GM23248 (cell line): ENCODE results near the gene AHSA1. TPM values are rescaled to one million over a fixed set of nuclear protein-coding genes. Genes with fewer than 3 reads are reported as not detected.
A peak's percentile ranks its signal among the peaks of the same experiment; 100 is the strongest.

ENCODE experiments used
- DNase-seq: peaks from one replicate; pipeline ENCODE4 v3.0.0-alpha.2; 2015
- H2AFZ ChIP-seq: fragments of 200-600 bp; sonication (generic); 2 replicates; pipeline ENCODE4 v1.6.1; 2016; ENCODE audit warnings: antibody characterized with exemption
- H3F3A ChIP-seq: fragments of 200-600 bp; sonication (generic); 2 replicates; pipeline ENCODE4 v1.6.1; 2016; ENCODE audit warnings: mild to moderate bottlenecking, antibody characterized with exemption, mixed run types; ENCODE audit not compliant: insufficient read depth
- H3K27ac ChIP-seq: fragments of 200-600 bp; sonication (generic); 2 replicates; pipeline ENCODE4 v1.5.1; 2016; ENCODE audit warnings: mild to moderate bottlenecking
- H3K27me3 ChIP-seq: fragments of 200-600 bp; sonication (generic); replicated peaks from 2 replicates; pipeline ENCODE4 v1.6.1; 2016; ENCODE audit warnings: mild to moderate bottlenecking; ENCODE audit not compliant: insufficient read depth
- H3K36me3 ChIP-seq: fragments of 200-600 bp; sonication (generic); 2 replicates; pipeline ENCODE4 v1.6.1; 2016; ENCODE audit warnings: low read depth, mild to moderate bottlenecking
- H3K4me1 ChIP-seq: fragments of 200-600 bp; sonication (generic); 2 replicates; pipeline ENCODE4 v1.6.1; 2016; ENCODE audit warnings: mild to moderate bottlenecking; ENCODE audit not compliant: insufficient read depth
- H3K4me2 ChIP-seq: fragments of 200-600 bp; sonication (generic); one replicate; pipeline ENCODE4 v1.6.1; 2016; ENCODE audit warnings: mild to moderate bottlenecking; ENCODE audit not compliant: unreplicated experiment
- H3K4me3 ChIP-seq: fragments of 200-600 bp; sonication (generic); 2 replicates; pipeline ENCODE4 v1.5.1; 2016; ENCODE audit warnings: mild to moderate bottlenecking
- H3K79me2 ChIP-seq: fragments of 200-600 bp; sonication (generic); 2 replicates; pipeline ENCODE4 v1.6.1; 2016; ENCODE audit warnings: mild to moderate bottlenecking; ENCODE audit not compliant: insufficient read depth
- H3K9ac ChIP-seq: fragments of 200-600 bp; sonication (generic); 2 replicates; pipeline ENCODE4 v1.6.1; 2016; ENCODE audit warnings: mild to moderate bottlenecking
- H3K9me2 ChIP-seq: fragments of 200-600 bp; sonication (generic); 2 replicates; pipeline ENCODE4 v1.6.1; 2016; ENCODE audit warnings: mixed run types, mild to moderate bottlenecking, moderate library complexity; ENCODE audit not compliant: insufficient read depth
- H3K9me3 ChIP-seq: fragments of 200-600 bp; sonication (generic); one replicate; pipeline ENCODE4 v1.6.1; 2017; ENCODE audit warnings: low read depth
- H4K20me1 ChIP-seq: fragments of 200-600 bp; sonication (generic); 2 replicates; pipeline ENCODE4 v1.6.0; 2016; ENCODE audit not compliant: insufficient read depth
- EZH2 ChIP-seq: fragments of 200-600 bp; sonication (generic); IDR thresholded peaks from 2 replicates; pipeline ENCODE4 v1.6.1; 2018; ENCODE audit warnings: antibody characterized with exemption, mild to moderate bottlenecking; ENCODE audit not compliant: insufficient read depth, poor library complexity, severe bottlenecking
- EZH2phosphoT487 ChIP-seq: fragments of 200-600 bp; sonication (generic); IDR thresholded peaks from 2 replicates; pipeline ENCODE4 v1.6.1; 2018; ENCODE audit warnings: antibody characterized with exemption, moderate library complexity, mild to moderate bottlenecking, low read depth; ENCODE audit not compliant: insufficient read depth
- WGBS, 2 experiments: methylation state at CpG; one replicate each; pipeline ENCODE4 v1.1.6; 2015 to 2017; ENCODE audit warnings: low lambda C conversion rate in 2 of 2, low coverage in 1 of 2; ENCODE audit errors: missing lambda C conversion rate in 2 of 2; 5-methylcytosine and 5-hydroxymethylcytosine counted together
- in situ Hi-C: fragments of 300-500 bp; cut with MboI; formaldehyde crosslinking; loops from 2 replicates; pipeline ENCODE4 v1.15.0; 2020
- polyA plus RNA-seq: library from polyadenylated mRNA; unstranded; fragments of >200 nt; fragmentation: Nextera tagmentation; extraction: Ambion mirVana; gene quantifications from 2 replicates; pipeline ENCODE4 v1.2.1, GENCODE V29; 2016
- total RNA-seq: library from RNA; depleted of rRNA; stranded (reverse); fragments of >200 nt; shearing (Covaris generic); gene quantifications from 2 replicates; pipeline ENCODE4 v1.2.3, GENCODE V29; 2014

Gene AHSA1
- total and polyA plus RNA-seq, 2 experiments from 2014 or later = 122 to 130 TPM

GRCh38 chr14:77455966-77456640 lies 1.8 kb upstream of the AHSA1 start:
- Histone ChIP-seq H3K4me2 (peak overlapping the region; percentile 89), H3K9ac (peak overlapping the region; percentile 89), H3K4me1 (peaks cover 13% of the 10 kb centered on the region), H3K9me2 (no peaks in the 10 kb centered on the region), H4K20me1 (peaks cover 8% of the 10 kb centered on the region), H3K9me3 (no peaks in the 10 kb centered on the region), H3K27me3 (no peaks in the 10 kb centered on the region), H3F3A (no peaks in the 10 kb centered on the region), H3K4me3 (peak overlapping the region; percentile 99), H3K79me2 (peaks cover 69% of the 10 kb centered on the region), H3K36me3 (peaks cover 21% of the 10 kb centered on the region), H2AFZ (peak overlapping the region; percentile 96; the same call in 1 of the 2 replicates), H3K27ac (no peak overlapping the region)
- DNase-seq = no peak
- WGBS, 2 experiments = 50 to 51% methylated on average over 2 of the region's 2 CpGs
- TF ChIP-seq EZH2phosphoT487 = no peak
- in situ Hi-C loops = no loop called here

- Histone ChIP-seq H3K36me3 (peaks cover 18% of the 10 kb centered on the region; the same call in 1 of the 2 replicates), H3K4me1 (peaks cover 13% of the 10 kb centered on the region), H3K4me3 (peak overlapping the region; percentile 99), H3K9me2 (no peaks in the 10 kb centered on the region), H4K20me1 (peaks cover 5% of the 10 kb centered on the region), H3K9ac (peak overlapping the region; percentile 89), H3K9me3 (no peaks in the 10 kb centered on the region), H3K4me2 (peak overlapping the region; percentile 89), H3K79me2 (peaks cover 77% of the 10 kb centered on the region), H3K27me3 (no peaks in the 10 kb centered on the region), H3F3A (no peaks in the 10 kb centered on the region), H3K27ac (peak overlapping the region; percentile 89), H2AFZ (peak overlapping the region; percentile 96)
- in situ Hi-C loops = no loop called here
- 1 to 2% methylated on average over 18 of the region's 18 CpGs for WGBS, 2 experiments
- DNase-seq = peak; percentile 74
- TF ChIP-seq EZH2phosphoT487 = no peak
- no peak for TF ChIP-seq EZH2
Observed at GRCh38 chr14:77457115-77457521, 775 bp upstream of the AHSA1 start.

GRCh38 chr14:77458249-77458950 lies 507 bp downstream of the AHSA1 start:
- peaks cover 24% of the 10 kb centered on the region; the same call in 1 of the 2 replicates for H3K36me3 ChIP-seq
- in situ Hi-C loops = no loop called here
- whole genome bisulfite sequencing, 2 experiments = 0% methylated on average over 28 to 29 of the region's 29 CpGs

GRCh38 chr14:77459072-77459723 lies 1.3 kb downstream of the AHSA1 start:
- Histone ChIP-seq H3K79me2 (peaks cover 72% of the 10 kb centered on the region), H3K4me1 (peaks cover 13% of the 10 kb centered on the region), H3K9ac (peak overlapping the region; percentile 89), H3K4me2 (peak overlapping the region; percentile 99), H3K4me3 (peak overlapping the region; percentile 99), H3K9me2 (no peaks in the 10 kb centered on the region), H3K9me3 (no peaks in the 10 kb centered on the region), H4K20me1 (peaks cover 5% of the 10 kb centered on the region), H3K27me3 (no peaks in the 10 kb centered on the region), H2AFZ (peak overlapping the region; percentile 96), H3F3A (no peaks in the 10 kb centered on the region), H3K36me3 (peaks cover 24% of the 10 kb centered on the region; the same call in 1 of the 2 replicates), H3K27ac (peak overlapping the region; percentile 89)
- WGBS, 2 experiments = 34 to 37% methylated on average over 13 of the region's 13 CpGs
- TF ChIP-seq EZH2 (no peak), EZH2phosphoT487 (no peak)
- in situ Hi-C loops = no loop called here
- peak; percentile 85 for DNase-seq

More at GRCh38 chr14:77458249-77458950, 507 bp downstream of the AHSA1 start:
- peaks cover 77% of the 10 kb centered on the region for H3K79me2 ChIP-seq
- H2AFZ ChIP-seq = peak overlapping the region; percentile 96
- peak; percentile 76 for DNase-seq
- peaks cover 5% of the 10 kb centered on the region for H4K20me1 ChIP-seq
- peaks cover 13% of the 10 kb centered on the region for H3K4me1 ChIP-seq
- no peaks in the 10 kb centered on the region for H3K9me2 ChIP-seq
- H3K9me3 ChIP-seq = no peaks in the 10 kb centered on the region
- no peaks in the 10 kb centered on the region for H3K27me3 ChIP-seq
- TF ChIP-seq EZH2phosphoT487 (no peak), EZH2 (no peak)
- H3K4me3 ChIP-seq = peak overlapping the region; percentile 99
- H3F3A ChIP-seq = no peaks in the 10 kb centered on the region
- H3K4me2 ChIP-seq = peak overlapping the region; percentile 99
- H3K27ac ChIP-seq = peak overlapping the region; percentile 89
- peak overlapping the region; percentile 89 for H3K9ac ChIP-seq
